CD4-positive, alpha-beta T cell treated with Interleukin-10 for 1 hour (primary cell): ENCODE data around the gene ST7.

Experiments used
- DNase-seq: peaks from one replicate; pipeline ENCODE4 v3.0.0-alpha.2; 2020

Gene ST7

DNA sequence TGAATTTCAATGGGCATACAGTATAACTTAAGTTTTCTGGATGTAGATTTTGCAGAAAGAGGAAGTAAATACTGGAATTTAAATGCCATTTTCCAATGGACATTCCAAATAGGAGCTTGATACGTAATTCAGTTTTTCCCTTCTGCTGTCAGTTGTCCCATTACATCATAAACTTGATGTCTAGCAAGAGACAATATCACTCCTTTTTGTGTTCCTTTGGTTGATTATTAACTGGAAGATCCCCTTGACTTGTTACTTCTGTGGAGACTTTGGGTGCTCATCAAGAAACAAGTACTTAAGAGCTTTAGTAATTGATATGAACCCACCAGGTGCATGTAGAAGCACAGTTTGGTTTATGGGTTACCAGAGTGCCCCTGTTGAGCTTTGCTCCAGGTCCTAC, 116.1 kb downstream of the ST7 start:
- DNase-seq: no peak

DNA sequence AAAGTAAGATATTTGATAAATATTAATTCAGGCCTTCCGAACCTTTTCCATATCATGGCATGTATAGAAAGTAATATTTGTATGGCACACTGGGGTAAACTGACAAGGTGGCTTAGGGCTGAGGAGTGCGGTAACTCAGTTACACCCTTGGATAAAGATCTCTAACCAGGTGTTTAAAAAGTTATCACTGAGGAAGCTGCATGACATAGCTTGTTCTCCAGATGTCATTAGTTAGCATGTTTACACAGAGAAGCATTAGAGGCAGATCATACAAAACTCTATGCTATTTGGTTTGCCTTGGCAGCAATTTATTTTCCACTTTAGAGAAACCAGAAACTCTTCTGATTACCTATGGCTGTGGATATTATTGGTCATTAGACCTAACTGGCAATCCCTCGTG, 118.2 kb downstream of the ST7 start:
- no peak for DNase-seq

DNA sequence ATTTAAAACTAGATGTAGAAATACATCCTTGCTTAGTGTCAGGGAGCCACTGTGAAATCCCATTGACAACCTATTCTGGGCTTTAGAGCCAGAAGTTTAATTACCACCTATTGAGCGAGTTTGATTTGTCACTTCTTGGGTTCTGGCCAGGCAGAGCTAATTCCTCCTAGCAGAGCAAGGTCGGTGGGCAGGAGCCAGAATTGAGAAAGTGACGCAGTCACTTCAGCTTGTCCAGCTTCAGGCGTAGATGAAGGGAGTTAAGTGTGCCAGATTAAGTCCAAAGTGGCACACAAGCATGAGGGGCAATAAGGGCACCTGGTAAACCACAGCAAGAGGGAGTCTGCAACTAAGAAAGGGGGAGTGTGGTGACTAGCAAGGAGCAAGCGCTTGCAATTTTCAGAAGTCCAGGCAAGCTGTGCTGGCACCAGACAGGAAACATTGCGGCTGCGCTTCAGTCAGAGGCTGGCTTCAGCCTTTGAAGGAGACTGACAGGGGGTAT, 119.4 kb downstream of the ST7 start:
- no peak for DNase-seq

DNA sequence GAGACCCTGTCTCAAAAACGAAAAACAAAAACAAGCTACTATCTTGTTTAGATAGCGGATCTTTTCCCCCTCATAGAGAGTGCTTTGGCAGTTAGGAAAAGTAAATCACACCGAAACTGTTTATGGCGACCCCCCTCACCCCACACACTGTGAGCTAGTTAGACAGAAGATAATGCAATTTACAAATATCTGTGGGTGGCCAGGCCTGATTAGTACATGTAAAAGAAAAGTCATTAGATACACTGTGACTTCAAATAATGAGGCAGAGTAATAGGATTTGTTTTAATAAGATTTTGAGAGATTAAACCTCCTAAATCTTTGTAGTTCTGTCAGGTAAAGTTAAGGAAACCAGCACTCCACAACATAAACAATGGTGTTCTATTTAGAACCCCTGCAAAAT, 121.1 kb downstream of the ST7 start:
- no peak for DNase-seq

DNA sequence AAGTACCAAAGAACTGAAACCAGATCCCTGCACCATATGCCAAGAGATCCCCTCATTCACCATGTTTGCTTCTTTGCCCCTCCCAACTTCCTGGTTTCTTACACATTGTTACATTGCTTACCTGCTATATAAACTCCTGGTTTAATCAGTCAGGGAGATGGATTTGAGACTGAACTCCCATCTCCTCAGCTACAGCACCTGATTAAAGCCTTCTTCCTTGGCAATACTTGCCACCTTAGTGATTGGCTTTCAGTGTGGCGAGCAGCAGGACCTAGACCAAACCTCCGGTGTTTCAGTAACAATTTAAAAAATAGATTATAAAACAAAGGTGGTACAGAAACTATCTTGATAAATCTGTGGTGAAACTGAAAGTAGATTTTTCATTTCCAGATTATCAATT, 122.6 kb downstream of the ST7 start:
- no peak for DNase-seq

DNA sequence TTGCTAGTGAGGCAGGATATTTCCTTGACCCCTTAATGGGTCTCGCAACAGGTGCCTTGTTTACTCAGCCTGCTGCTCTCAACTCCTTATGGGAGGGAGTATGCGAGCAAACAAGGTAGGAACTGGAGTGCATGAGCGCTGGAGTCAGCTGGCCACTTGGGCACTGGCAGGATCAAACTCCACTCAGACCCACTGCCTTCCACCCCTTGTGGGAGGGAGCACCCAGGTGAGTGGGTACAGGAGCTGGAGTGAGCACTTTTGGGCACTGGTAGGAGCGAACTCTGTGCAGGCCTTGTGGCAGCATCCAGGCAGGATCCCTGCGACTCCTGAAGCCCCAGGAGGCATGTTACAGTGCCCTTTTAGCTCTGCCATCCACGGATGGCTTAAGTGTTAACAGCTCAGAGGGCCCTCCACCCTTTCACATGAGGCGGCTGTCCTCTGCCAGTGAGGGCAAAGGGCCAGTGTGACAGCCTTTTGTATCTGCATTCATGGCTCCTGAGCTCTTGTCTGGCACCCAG, 123.2 kb downstream of the ST7 start:
- DNase-seq: no peak

DNA sequence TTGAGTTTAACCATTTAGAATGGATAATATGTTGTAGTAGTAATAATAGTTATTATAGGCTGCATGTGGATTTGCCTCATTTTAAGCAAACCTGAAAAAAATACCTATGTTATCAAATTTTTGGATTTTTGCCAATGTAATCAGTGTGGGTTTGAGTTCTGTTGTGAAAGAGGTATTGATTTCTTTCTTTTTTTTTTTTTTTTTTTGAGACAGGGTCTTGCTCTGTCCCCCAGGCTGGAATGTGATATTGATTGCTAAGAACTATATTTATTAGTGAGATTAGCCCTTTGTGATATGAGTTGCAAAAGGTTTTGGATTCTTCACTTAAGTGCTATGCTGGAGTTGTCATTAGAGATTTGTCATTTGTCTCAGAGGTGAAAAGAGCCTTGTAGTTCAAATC, 124.4 kb downstream of the ST7 start:
- DNase-seq: no peak

DNA sequence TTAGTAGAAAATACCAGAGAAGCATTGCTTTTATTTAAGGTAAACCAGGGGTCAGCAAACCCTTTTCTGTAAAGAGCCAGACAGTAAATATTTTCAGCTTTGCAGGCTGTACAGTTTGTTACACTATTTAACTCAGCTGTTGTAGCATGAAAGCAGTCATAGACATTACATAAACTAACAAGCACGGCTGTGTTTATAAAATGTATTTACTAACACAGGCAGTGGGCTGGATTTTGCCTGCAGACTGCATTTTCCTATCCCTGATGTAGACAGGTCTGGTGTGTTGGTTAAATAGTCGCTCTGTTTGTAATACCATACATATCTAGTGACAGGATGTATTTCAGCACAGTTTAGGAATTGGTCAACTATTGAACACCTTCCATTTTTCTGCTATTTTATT, 129.3 kb downstream of the ST7 start:
- no peak for DNase-seq

DNA sequence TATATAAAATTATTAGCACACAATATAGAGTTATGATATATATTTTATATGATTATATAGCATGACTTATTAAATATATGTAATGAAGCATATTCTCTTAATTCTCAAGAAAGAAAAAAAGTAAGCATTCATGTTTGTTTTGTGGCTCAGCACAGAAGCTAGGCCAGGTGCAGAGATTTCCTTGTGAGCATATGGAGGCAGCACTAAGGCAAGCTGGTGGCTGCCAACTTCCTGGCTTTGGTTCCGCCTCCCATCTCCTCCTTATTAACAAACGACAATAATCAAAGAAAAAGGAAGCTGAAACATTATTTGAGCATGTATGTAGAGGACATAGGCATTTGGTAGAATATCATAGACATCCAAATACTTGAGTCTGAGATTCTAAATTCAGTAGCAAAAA, 130.3 kb downstream of the ST7 start:
- no peak for DNase-seq

DNA sequence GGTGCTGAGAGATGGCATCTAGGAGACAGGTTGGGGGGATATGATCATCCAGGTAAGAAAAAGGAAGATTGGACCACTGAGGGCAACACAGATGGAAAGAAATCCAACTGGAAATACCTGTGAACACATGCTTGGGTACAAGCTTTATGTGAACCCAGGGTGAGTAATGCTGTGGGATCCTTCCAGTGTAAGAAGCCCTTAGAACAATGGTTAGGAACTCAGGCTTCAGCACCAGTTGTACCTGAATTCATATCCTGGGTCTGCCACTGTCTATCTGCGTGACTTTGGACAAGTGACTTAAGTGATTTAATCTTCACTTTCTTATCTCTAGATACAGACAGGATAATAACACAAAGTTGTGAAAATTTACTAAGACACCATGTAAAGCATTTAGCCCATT, 131.0 kb downstream of the ST7 start:
- no peak for DNase-seq

DNA sequence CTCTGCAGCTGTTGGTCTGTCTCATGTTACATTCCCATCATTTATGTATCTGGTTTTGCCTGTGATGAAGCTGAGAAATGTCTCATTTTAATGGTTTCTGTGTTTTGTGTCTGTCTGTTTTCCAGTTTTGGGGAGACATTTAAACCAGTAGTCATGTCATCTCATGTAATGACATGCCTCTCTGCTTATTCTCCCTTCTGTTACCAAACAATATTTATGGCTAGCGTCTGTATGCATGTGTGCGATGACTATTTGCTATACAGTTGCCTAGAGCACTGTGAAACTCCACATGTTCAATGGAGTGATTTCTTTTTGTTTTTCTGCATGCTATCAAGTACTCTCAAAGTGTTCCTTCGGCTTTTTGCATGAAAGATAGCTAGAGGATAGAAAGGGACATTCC, 132.0 kb downstream of the ST7 start:
- DNase-seq: no peak

DNA sequence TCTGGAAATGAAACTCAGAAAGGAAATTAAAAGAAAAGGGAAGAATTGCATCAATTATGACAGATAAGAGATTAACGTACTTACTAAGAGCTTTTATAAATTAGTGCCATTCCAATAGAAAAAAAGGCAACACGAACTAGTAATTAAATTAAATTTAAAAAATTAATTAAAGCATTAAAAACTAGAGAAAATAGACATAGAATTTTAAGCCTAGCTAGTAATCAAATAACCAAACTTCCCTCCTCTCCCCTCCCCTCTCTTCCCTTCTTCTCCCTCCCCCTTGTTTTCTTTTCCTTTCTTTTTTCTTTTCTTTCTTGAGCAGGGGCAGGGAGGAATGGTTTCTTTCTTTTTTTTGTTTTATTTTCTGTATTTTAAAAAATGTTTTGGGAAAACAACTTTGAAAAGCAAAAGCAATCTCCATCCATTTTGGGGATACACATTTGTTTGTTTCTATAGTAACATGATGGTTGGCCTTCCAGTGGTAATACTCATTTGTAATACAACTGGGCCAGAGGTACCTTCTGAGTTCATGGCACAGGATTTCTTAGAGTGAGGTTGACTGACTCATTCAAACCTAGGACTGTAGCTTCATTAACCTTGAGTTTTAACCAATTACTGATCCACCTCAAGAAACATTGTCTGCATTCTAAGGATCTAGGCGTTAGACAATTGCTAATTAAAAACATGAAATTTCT, 132.6 kb downstream of the ST7 start:
- no peak for DNase-seq

DNA sequence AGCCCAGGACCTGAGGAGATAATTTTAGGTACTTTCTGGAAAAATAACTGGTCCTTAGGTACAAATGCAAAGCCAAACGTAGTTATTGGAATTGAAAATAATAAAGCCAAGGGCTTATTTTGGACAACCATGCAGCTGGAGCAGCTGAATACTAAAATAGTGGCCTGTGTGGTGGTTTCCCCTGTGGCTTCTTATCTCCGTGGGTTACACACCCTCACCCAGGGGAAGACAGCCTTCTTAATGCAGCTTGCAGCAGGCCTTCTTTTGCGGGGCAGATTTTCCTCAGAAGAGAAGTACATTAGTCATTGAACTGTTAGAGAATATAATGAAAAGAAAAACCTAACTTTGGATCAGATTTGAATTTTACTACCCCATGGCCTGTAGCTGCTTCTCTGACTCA, 133.5 kb downstream of the ST7 start:
- DNase-seq: no peak

DNA sequence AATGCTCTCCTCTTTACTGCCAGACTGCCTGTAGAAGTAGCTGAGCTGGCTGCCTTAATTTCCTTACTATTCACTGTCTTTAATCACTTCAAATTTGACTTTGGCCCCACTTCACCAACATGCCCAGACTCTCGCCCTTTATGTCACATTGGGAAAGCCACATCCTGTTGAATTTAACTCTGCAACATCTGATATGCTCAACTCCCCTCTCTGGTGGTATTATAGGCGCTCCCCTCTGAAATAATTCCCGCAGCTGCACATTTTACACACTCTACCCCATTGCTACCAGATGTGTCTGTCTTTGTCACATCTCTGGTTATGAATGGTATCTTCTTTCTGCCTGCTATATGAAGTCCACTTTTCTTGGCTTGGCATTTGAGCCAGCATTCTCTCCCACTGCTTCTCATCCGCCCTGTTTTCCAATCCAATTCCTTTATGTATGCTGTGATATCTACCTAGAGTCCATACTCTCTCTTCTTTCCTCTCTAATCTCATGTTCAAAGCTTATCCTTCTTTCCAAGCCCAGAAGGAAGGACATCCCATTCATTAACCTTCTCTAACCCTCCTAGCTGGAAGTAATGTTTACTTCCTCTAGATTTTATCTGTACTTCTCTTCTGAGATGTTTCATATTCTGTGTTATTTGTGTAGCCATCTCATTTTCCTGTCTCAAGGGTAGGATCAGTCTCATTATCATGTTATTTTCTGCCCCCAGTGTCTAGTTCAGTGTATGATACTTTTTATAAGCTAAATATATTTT, 134.5 kb downstream of the ST7 start:
- no peak for DNase-seq

DNA sequence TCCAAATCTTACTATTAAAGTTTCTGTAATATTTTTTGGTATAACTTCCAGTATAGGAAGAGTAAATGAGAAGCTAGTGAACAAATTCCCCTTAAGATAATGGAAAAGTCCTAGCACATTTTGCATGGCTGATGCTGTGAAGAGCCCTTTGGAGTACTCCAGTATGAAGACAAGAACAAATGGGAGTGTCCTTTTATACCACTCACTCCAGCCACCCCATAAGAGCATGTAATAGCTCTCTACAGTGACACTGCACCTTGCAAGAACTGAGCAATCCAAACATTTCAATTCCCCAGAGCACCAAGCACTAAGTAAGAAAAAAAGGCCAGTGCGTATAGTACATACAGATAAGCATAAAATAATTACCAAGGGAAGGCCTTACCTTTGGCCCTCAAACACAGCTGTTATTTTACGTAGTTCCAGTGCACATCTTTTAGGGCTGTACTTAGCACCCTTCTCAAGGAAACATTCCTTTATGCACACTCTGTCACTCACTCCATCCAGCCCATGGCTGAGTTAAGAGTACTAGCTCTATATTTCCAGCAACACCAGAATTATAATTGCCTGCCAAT, 135.4 kb downstream of the ST7 start:
- no peak for DNase-seq

DNA sequence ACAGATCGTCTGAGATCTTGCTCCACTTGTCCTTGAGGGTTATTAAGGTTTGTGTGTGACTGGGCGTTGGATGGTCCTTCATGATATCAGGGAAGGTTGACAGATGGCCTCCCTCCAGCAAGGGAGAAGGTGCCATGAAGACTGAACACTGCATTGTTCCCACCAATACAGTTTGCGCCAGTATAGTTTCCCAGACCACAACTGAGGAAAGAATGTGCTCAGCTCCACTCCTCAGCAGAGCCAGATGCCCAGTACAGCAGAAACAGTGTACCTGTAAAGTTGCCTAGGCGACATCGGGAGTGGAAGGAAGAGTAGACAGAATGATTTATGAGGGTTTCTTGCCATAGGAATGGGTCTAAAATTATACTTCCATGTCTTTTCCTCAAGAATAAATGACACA, 137.5 kb downstream of the ST7 start:
- DNase-seq: no peak

DNA sequence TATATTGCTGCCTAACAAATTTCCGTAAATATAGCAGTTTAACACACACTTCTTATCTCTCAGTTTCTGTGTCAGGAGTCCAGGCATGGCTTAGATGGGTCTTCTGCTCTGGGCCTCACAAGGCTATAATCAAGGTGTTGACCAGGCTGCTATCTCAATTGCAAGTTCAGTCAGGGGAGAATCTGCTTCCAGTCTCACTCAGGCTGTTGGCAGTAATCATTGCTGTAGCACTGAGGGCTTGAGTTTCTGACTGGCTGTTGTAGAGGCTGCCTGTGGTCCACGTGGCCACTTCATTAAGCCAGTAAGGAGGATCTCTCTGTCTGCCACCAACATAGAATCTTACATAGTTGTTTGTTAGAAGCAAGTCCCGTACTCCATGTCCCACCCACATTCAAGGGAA, 138.4 kb downstream of the ST7 start:
- DNase-seq: no peak

DNA sequence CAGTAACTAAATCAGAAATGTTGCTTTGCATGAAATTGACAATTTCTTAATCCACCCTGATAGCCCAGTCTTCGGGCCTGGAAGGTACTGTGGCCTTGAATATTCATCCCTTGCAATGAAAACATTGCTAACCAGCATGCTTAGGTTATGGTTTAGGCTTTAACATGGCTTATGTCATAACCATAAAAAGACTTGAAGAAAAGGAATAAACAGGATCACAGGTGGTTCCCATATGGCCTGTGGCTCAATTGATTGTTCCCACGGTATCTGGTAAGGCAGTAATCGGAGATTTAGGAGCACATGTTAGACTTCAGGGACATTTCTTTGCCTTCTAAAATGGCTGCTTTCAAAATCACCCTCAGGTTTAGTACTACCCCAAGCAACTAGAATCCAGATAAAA, 139.5 kb downstream of the ST7 start:
- DNase-seq: no peak

DNA sequence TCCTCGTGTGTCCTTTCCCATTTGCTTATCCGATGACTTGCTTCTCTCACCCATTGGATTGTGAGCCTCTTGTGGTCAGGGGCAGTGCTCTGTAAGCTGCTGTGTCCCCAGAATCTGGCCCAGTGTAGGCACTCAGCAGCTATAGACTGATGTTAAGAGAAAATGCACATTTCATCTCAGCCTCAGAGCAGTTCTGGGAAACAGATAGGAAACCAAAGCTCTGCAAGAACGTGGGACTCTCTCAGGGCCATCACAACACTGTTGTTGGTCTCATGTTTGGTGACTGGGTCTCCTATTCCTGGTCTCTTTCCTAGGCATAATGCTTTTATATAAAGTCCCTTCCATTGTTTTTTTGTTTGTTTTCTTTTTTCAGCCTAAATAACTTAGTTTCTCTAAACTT, 141.2 kb downstream of the ST7 start:
- DNase-seq: no peak

DNA sequence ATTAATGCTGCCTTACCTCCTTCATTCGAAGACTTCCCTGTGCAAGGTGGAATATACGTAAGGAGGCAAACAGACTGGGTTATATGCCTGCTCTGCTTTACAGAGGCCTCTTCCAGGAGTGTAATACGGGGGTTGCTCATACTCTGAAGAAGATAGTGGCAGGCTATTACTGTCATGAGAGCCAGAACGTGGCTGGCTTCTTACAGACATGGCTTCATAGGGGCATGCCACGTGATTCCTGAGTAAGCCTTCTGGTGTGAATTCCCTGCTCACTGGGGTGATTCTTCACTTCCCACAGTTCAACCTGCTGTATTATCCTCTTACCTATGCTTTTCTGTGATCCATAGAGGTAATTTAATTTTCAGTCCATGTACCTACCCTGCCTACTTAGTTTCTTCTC, 141.8 kb downstream of the ST7 start:
- no peak for DNase-seq

DNA sequence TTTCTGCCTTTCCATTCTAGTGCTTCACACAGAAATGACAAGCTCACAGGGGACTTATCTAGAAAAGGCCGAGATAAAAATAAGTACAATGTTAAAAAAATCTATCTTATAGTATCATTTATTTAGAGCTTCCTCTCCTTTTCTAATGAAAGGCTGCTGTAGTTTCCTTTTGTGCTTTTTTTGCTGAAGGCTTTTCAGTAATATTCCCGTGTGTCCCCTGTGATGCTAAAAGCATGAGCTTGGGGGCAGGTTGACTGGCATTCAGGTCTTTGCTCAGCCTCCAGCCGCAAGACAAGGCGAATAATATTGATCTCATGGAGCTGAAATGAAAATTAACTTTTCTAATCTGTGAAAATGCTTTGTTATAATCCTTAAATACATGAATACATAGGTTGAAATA, 143.0 kb downstream of the ST7 start:
- no peak for DNase-seq

DNA sequence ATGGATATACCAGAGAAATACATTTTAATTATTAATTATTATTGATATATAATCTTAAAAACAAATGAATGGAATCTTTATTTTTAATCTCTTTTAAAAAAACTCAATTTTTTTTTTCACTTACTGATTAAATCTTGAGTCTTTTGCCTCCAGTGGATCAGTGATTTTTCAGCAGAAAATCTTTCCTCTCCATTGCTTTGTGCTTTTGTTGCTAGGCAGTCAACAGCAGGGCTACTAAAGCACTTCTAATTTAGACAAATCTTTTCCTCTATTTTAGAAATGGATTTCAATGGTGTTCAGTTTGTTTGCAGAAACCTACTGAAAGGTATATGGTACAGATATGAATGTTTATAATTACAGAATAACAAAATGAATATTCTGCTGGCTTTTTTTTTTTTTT, 143.6 kb downstream of the ST7 start:
- no peak for DNase-seq

DNA sequence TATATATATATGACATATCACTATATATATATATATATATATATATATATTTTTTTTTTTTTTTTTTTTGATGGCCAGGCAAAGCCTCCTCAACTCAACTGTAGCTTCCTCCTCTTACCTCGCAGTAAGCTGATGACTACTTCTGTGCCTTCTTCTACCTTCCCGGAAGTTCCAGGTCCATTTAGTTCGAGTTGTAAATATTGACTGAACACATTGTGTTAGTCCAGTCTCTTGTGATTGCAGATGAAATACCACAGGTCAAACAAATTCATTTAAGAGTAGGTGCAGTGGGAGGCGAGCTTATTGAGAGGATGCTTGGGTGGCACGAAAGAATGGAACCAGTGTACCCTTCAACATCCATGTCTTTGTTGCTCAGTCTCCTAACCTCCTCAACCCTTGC, 144.6 kb downstream of the ST7 start:
- DNase-seq: no peak

DNA sequence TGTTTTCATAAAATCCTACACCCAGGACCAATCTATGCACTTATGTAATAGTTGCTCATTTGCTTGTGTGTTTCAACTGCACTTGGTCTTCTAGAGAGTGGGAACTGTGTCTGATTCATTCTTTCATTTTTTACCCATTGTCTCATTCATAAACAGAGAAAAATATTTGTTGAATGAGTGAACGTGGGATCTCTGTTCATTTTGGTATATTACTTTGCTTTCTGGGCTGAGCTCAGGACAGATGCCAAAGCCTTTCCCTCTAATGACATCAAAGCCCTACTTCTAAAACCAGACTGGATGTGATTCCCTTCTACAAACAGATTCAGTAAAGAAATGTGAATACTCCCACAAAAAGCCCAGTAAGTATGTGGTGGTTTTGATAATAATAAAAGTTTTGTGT, 145.2 kb downstream of the ST7 start:
- DNase-seq: no peak
